ENCODE data around the gene SLC8A2.

Gene SLC8A2

DNA sequence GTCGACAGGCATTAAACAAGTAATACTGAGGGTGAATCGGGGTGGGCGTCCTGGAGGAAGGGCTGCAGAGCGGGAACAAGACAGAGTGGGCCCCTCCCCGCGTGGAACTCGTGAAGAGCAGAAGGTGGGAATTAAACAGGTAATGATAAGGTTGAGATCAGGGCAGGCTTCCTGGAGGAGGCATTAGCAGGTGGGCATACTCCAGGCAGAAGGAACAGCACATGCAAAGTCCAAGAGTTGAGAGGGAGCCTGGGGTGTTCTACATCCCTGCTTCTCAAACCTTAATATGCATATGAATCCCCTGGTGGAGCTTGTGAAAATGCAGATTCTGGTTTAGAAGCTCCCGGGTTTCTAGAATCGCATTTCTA lies 23.3 kb downstream of the SLC8A2 start:
- no peak for DNase-seq (ENCODE audit: low read depth)
- H3K4me3 ChIP-seq (ENCODE audit: control insufficient read depth, low read depth, low read length), result no peak overlapping the region

DNA sequence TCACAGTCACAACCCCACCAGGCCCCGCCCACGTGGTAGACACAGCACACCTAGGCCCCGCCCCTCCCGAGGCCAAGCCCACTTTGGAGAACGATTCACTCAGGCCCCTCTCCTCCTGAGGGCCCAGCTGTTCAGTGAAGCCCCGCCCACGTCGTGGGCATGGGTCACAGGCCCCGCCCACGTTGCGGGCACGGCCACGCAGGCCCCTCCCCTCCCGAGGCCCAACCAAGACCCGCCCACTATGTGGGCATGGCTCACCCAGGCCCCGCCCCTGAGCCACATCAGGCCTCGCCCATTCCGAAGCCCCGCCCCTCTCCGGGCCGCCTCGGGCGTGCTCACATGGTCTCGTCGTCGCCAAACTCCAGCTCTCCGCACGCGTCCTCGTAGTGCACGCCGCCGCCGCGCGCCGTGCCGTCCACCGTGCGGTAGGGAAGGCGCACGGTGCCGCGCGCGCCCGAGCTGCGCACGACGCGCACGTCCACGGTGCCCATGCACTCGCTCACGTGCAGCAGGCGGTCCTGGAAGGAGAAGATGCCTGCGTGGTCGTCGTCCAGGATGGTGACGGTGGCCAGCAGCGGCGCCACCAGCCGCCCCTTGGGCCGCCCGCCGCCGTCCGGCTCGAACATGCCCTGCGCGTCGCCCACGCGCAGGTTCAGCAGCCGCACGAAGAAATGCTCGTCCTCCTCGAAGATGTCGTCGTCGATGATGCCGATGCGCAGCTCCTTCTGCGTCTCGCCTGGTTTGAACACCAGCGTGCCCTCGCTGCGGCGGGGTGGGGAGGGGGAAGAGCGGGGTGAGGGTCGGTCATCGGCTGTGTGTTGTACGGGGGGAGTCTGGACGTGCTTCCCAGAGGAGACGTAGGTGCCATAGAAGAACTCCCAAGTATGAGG lies 24.0 kb downstream of the SLC8A2 start:
- H3K4me3 ChIP-seq (ENCODE audit: control insufficient read depth, low read depth, low read length), result no peak overlapping the region
- TF ChIP-seq, protein P1, sequence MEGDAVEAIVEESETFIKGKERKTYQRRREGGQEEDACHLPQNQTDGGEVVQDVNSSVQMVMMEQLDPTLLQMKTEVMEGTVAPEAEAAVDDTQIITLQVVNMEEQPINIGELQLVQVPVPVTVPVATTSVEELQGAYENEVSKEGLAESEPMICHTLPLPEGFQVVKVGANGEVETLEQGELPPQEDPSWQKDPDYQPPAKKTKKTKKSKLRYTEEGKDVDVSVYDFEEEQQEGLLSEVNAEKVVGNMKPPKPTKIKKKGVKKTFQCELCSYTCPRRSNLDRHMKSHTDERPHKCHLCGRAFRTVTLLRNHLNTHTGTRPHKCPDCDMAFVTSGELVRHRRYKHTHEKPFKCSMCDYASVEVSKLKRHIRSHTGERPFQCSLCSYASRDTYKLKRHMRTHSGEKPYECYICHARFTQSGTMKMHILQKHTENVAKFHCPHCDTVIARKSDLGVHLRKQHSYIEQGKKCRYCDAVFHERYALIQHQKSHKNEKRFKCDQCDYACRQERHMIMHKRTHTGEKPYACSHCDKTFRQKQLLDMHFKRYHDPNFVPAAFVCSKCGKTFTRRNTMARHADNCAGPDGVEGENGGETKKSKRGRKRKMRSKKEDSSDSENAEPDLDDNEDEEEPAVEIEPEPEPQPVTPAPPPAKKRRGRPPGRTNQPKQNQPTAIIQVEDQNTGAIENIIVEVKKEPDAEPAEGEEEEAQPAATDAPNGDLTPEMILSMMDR (IDR thresholded peaks at IDR 0.05; ENCODE audit: control insufficient read depth, insufficient read depth, low read depth, low read length, missing control alignments), result no peak

More for the DNA sequence above, 23.3 kb downstream of the SLC8A2 start:
- TF ChIP-seq, protein P1 (IDR thresholded peaks at IDR 0.05; ENCODE audit: control insufficient read depth, insufficient read depth, low read depth, low read length, missing control alignments), result no peak

DNA sequence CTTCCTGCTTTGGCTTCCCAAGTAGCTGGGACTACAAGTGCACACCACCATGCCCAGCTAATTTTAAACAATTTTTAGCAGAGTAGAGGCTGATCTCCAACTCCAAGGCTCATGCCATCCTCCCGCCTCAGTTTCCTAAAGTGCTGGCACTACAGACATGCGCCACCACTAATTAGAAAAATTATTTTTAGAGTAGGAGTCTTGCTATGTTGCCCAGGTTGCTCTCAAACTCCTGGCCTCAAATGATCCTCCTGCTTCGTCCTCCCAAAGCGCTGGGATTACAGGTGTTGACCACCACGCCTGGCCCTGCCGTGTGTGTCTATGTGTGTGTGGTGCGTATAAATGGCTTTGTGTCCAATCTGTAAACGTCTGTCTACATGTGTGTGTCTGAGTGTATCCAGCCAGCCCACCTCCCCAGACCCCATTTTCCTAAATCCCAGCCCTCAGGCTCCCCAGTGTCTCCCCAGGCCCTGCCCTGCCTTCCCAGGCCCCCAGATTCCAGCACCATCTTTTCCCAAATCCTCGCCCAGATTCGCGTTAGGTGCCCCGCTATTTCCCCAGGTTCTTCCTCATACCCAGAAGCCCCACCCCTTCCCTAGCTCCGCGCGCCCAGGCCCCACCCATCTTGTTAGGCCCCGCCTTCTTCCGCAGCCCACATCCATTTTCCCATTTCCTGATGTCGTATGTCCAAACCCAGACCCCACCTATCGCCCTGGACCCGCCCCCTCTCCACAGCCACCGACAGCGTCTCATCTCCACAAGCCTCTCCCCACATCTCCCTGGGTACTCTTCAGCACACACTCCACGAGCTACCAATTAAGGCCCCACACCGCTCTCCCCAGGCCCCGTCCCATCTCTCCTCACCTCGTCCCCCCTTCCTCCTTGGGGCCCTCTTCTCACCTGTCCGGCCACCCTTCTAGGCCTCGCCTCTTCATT lies 24.9 kb downstream of the SLC8A2 start:
- TF ChIP-seq, protein P1 (IDR thresholded peaks at IDR 0.05; ENCODE audit: control insufficient read depth, insufficient read depth, low read depth, low read length, missing control alignments), result no peak
- no peak for DNase-seq (ENCODE audit: low read depth)
- no peak overlapping the region for H3K4me3 ChIP-seq (ENCODE audit: control insufficient read depth, low read depth, low read length)

More for the DNA sequence above, 24.0 kb downstream of the SLC8A2 start:
- no peak for DNase-seq (ENCODE audit: low read depth)

DNA sequence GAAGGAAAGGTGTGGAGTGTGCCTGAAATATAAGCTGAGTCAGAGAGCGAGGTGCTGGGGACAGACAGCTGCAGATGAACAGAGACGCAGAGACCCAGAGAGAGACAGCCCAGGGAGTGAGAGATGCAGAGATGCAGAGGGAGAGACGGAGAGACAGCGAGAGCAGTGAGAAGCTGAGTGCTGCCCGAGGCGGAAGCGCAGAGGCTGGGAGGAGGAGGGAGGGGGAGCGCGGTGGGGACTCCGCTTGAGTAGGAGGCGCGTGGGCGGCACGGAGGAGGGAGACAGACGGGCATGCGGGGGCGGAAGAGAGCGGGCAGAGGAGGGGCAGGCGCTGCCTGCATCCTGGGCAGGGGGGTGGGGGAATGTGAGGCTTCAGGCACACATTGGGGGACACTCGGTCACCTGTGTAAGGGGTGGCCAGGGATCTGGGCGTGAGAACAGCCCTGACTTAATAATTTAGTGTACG lies 25.7 kb downstream of the SLC8A2 start:
- TF ChIP-seq, protein P1 (IDR thresholded peaks at IDR 0.05; ENCODE audit: control insufficient read depth, insufficient read depth, low read depth, low read length, missing control alignments), result no peak
- no peak overlapping the region for H3K4me3 ChIP-seq (ENCODE audit: control insufficient read depth, low read depth, low read length)
- no peak for DNase-seq (ENCODE audit: low read depth)

DNA sequence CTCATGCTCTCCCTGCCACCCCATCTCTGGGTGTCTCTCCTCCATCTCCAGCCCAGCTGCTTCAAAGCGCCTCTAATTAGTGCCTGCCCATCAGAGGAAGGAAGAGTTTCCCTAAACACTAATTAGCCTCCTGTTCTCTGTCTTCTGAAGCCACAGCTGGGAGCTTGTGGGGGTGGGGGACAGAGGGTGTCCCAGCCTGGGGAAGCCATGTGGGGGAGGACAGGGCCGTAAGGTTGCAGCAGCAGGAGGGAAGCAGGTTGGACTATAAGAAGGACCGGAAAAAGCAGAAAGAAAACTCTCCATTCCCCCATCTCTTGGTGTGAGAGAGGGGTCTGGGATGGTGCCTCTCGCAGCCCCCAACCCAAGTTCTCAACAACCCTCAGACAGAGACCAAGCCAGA lies 26.2 kb downstream of the SLC8A2 start:
- TF ChIP-seq, protein P1 (IDR thresholded peaks at IDR 0.05; ENCODE audit: control insufficient read depth, insufficient read depth, low read depth, low read length, missing control alignments), result no peak
- no peak for DNase-seq (ENCODE audit: low read depth)
- no peak overlapping the region for H3K4me3 ChIP-seq (ENCODE audit: control insufficient read depth, low read depth, low read length)

DNA sequence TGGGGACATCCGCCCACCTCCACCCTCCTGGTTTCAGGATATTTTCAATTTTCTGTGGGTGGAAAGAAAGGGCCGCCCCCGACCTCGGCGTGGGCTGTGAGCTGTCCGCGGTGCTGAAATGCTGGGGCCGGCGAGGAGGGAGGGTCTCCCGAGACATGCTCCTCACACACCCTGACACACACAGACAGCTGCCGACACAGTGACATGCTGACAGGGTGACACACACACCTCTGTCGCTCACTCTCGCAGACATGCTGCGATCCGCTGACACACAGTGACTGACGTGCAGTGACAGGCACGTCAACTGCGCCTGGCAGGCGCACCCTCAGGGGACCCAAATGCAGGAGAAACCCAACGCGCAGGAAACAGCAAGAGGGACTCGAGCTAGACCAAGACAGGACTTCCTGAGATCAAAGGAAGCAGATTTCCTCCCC lies 27.3 kb downstream of the SLC8A2 start:
- TF ChIP-seq, protein P1 (IDR thresholded peaks at IDR 0.05; ENCODE audit: control insufficient read depth, insufficient read depth, low read depth, low read length, missing control alignments), result no peak
- no peak overlapping the region for H3K4me3 ChIP-seq (ENCODE audit: control insufficient read depth, low read depth, low read length)
- no peak for DNase-seq (ENCODE audit: low read depth)
